Stimulated activated CD4-positive, alpha-beta T cell treated with anti-CD3 and anti-CD28 coated beads, Interleukin-15, amount 100 ng/mL, for 24 hours (primary cell): ENCODE measurements around the gene ASRGL1.
"Not testable (repeated sequence)": the region's sequence is repeated elsewhere in the genome, so short reads cannot be mapped to it uniquely, and the experiment has no call there.

Experiments
- DNase-seq: peaks from one replicate; pipeline ENCODE4 v3.0.0-alpha.2; 2020

Gene ASRGL1

DNA sequence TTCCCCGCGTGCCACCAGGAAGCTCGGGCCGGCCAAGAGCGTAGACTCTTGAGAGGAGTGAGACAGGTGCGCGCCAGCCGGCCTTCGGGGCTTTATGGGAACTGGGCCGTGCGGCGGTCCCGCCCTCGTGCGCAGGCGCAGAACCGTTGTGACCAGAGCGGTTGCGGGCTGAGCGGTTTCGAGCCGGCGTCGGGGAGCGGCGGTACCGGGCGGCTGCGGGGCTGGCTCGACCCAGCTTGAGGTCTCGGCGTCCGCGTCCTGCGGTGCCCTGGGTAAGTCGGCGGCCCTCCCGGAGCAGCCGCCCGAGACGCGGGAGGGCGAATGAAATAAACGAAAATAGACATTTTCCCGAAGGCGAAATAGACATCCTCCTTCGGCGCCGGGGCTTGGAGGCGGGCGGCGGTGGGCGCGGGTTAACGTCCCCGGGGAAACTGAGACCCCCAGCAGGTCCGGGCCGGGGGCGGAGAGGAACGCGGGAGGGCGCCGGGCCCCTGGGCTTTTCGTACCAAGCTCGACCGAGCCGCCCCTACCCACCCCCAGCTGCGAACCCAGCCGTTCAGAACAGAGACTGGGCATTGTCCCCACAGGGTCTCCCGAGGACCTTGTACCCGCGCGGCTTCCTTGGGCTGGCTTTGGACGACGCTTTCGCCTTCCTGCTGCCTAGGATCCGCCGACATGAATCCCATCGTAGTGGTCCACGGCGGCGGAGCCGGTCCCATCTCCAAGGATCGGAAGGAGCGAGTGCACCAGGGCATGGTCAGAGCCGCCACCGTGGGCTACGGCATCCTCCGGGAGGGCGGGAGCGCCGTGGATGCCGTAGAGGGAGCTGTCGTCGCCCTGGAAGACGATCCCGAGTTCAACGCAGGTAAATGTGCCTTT is at the start of gene ASRGL1:
Gene ASRGL1, plus strand, starts transcription at position 146 of the 879 bp plus-strand sequence. Its CDS starts 530 bp downstream, at position 676.
- peak; percentile 87 for DNase-seq

DNA sequence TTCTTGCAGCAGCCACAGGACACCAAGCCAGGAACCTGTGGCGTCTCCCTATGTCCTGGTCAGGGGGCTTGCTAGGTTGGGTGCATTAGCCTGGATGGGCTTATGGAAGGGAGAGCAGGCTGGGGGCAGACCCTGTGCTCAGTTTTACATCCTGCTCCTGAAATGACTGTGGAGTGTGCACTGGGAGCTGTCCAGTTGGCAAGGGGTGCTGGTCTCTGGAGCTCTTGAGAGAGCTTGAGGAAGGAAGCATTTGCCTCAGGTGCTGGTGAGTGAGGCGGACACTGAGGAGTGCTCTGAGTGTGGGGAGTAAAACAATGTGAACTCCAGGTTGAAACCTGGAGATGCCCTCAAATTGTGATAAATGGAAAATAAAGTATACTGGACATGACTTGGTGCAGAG is 41.7 kb upstream of the ASRGL1 start:
- DNase-seq, result no peak

DNA sequence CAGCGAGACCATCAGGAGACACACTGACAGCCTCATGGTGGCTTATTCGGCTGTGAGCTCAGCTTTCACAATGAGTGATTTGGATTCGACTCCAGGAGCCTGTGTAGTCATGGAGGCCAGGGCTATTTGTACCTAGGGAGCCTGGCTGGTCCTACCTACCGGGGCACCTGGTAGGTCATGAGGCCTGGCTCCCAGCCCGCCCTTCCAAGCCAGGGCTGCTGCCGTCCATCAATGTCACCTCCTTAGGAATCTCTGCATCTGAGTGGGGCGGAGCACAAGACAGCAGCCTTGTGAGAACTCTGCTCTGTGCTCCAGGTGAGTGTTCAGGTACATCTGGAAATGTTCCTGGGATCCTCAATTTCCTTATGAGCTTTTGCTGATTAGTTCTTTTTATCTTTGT is 38.3 kb upstream of the ASRGL1 start, which contains the start of gene SCGB1D4:
Gene SCGB1D4, minus strand, starts transcription at position 101 of the 400 bp plus-strand sequence. Its CDS starts 65 bp downstream, at position 36.
- no peak for DNase-seq

DNA sequence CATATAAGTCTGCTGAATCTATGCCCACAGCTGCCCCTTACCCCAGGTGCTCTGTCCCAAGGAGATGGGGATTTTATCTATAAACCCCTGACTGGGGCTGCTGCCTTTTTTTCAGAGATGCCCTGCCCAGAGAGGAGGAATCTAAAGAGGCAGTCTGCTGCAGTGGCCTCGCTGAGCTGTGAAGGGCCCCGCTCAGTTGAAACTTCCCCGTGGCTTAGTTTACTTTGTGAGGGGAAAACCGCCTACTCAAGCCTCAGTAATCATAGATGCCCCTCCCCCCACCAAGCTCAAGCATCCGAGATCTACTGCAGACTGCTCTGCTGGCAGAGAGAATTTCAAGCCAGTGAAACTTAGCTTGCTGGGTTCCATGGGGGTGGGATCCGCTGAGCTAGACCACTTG is 31.0 kb upstream of the ASRGL1 start:
- DNase-seq, result no peak

DNA sequence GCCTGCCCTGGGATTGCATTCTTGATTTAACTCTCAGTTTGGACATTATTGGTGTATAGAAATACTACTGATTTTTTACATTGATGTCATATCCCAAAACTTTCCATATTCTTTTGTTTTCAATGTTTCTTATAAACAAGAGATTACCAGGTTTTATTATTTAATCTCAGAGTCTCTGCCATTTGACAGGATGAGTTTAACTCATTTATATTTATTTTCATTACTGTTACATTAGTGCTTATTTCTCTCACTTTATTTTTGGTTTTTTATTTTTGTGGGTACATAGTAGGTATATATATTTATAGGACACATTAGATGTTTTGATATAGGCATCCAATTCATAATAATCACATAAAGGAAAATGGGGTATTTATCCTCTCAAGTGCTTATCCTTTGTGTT is 29.3 kb upstream of the ASRGL1 start:
- DNase-seq, result no peak

DNA sequence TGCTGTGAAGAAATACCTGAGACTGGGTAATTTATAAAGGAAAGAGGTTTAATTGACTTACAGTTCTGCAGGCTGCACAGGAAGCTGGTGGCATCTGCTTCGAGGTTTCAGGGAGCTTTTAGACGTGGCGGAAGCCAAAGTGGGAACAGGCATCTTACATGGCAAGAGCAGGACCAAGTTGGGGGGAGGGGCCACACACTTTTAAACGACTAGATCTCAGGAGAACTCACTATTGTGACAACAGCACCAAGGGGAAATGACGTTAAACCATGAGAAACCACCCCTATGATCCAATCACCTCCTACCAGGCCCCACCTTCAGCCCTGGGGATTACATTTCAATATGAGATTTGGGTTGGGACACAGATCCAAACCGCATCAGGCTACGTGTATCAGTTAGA is 27.3 kb upstream of the ASRGL1 start:
- DNase-seq, result no peak

DNA sequence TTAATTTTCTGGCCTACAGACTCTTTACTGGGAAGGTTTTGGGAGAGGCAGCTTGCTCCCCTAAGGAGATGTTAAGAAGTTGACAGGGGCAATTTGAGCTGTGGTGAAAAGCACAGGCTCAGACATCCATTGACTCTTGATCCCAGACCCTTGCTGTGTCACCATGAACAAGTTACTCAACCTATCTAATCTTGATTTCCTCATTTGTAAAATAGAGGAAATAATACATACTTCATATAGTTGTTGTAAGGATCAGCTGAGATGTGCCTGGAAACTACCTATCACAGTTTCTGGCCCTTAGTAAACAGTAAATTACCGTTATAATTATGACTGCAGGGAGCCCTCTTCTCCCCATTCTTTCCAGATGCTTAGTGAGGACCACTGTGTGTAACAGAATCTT is 21.8 kb upstream of the ASRGL1 start:
- DNase-seq, result no peak

DNA sequence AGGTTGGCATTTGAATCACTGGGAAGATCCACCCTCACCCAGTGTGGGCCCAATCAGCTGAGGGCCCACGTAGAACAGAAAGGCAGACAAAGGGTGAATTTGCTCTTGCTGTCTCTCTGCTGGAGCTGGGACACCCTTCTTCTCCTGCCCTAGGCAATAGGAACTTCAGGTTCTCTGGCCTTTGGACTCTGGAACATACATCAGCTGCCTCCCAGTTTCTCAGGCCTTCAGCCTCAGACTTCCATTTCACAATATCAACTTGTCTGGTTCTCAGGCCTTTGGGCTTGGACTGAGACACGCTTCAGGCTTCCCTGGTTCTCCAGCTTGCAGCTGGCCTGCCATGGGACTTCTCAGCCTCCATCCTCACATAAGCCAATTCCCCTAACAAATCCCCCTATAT is 14.7 kb upstream of the ASRGL1 start:
- no peak for DNase-seq

DNA sequence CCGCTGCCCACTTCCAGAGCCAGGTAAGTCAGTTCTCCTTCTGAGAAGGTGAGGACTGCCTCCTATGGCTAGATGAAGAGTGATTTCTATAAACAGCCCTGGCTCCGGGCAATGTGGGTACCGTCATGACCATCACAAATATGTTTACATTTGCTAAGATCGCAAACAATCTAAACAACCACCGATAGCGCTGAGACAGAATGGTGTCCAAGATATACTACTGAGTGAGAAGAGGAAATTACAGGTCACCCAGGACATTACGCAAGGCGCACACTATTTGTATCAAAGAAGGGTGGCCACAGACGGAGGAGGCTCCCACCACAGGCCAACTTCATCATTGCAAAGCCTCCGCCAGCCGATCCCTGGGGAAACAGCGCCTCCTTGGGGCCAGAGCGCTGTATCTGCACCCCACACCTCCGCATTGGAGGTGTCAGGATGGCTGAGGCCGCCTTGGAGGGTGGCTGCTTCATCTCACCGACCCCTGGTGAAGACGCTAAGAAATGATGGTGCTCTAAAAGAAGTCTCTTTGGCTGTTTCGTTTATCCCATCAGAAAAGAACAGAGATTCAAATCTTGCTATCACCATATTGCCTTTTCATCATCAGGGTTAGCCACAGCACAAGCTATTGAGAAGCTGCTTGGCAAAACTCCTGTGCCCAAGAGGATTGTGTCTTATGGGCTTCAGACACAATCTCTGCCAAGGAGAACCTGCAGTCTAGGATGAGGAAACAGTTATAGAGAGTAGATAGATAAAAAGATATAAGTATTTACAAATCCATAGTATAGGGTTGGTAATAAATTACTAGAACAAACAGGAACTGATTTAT is 12.3 kb upstream of the ASRGL1 start:
- peak; percentile 81 for DNase-seq

DNA sequence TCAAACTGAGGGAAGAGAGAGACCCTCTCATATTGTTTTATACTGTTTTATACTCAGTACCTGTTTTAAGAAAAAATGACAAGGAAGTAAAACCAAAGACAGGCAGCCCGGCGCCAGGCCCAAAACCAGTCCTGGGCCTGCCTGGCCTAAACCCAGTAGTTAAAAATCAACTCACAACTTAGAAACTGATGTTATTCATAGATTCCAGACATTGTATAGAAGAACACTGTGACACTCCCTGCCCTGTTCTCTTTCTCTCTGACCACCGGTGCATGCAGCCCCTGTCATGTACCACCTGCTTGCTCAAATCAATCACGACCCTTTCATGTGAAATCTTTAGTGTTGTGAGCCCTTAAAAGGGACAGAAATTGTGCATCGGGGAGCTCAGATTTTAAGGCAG is 11.5 kb upstream of the ASRGL1 start:
- not testable (repeated sequence) for DNase-seq

DNA sequence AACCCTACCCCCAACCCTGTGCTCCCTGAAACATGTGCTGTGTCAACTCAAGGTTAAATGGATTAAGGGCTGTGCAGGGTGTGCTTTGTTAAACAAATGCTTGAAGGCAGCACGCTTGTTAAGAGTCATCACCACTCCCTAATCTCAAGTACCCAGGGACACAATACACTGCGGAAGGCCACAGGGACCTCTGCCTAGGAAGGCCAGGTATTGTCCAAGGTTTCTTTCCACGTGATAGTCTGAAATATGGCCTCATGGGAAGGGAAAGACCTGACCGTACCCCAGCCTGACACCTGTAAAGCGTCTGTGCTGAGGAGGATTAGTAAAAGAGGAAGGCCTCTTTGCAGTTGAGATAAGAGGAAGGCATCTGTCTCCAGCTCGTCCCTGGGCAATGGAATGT is 10.5 kb upstream of the ASRGL1 start:
- not testable (repeated sequence) for DNase-seq

DNA sequence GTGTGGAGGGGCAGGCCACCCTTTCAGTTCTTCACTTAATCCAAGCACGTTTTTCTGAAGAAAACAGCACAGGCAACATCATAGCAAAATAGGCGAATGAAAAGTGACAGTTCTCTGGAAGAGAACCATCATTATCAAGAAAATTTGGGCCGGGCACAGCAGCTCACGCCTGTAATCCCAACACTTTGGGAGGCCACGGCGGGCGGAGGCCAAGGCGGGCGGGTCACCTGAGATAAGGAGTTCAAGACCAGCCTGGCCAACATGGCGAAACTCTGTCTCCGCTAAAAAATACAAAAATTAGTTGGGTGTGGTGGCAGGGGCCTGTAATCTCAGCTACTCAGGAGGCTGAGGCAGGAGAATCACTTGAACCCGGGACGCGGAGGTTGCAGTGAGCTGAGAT is 9.7 kb upstream of the ASRGL1 start:
- DNase-seq, result not testable (repeated sequence)

DNA sequence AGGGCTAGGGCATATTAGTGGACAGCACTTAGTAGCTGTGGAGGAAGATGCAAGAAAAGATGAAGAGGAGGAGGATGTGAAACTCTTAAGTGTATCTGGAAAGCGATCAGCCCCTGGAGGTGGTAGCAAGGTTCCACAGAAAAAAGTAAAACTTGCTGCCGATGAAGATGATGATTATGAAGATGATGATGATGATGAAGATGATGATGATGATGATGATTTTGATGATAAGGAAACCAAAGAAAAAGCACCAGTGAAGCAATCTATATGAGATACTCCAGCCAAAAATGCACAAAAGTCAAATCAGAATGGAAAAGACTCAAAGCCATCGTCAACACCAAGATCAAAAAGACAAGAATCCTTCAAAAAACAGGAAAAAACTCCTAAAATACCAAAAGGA is 6.0 kb upstream of the ASRGL1 start:
- DNase-seq, result not testable (repeated sequence)

DNA sequence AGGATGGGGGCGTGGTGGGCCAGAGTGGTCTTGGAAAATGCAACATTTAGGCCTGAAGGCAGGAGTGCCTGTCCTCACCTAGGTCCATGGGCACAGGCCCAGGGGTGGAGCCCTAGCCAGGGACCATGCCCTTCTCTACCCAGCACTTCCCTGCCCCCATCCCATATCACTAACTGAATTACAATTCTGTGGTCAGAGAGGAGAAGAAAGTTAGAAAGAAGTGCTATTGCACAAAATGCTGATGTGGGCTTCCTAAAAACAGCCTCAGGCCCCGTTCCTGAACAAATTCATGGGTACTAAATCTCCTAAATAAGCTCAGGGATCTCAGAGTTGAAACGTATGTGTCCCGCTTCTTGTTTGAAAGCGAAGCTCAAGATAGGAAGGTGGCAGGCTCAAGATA is 3.5 kb upstream of the ASRGL1 start:
- no peak for DNase-seq

DNA sequence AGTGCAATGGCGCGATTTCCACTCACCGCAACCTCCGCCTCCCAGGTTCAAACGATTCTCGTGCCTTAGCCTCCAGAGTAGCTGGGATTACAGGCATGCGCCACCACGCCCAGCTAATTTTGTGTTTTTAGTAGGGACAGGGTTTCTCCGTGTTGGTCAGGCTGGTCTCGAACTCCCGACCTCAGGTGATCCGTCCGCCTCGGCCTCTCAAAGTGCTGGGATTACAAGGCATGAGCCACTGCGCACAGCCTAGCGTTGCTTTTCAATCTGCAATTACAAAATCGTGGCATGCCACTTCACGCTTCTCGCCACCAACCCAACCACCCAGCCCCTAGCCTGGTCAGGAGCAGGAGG is 322 bp upstream of the ASRGL1 start:
- DNase-seq, result not testable (repeated sequence)

DNA sequence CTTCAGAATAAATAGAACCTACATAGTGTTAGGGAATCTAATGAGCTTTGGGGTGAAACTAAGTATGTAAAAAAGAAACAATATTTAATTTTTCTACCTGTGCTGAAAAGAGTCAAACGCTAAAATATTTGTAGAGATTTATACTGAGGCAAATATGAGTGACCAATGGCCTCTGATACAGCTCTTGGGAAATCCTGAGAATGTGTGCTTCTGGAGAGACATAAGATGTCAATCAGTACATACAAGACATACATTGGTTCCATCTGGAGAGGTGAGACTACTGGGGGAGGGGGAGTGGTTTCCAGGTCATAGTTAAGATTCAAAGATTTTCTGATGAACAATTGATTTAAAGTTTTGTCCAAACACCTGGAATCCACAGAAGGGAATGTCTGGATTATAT is 970 bp downstream of the ASRGL1 start:
- DNase-seq, result no peak

DNA sequence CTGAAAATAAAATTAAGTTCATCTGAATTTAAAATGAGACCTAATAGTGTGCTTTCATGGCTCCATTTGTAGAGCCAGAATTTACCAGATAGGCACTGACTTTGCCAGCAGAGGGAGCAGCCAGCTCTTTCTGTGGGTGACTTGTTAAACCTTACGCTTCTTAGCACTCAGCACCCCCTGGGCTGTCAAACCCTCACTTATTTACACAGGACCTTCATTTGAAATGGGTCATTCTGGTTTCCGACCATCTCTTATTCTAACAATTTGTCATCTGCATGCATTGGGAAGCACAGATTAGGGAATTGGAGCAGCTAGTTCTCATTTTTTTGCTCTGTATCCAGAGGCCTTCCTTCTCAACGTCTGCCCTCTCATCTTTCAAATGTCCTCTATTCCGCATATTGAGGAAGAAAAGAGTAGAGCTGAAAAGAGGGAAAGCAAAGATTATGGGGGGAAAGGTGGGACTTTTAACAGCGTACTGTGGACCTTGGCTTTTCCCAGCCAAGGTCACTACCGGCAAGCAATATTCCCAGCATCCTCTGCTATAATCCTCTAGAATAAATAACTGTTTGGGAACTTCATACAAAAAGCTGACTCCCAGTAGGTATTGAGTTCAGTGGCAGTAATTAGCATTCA is 3.1 kb downstream of the ASRGL1 start:
- DNase-seq, result peak; percentile 66

DNA sequence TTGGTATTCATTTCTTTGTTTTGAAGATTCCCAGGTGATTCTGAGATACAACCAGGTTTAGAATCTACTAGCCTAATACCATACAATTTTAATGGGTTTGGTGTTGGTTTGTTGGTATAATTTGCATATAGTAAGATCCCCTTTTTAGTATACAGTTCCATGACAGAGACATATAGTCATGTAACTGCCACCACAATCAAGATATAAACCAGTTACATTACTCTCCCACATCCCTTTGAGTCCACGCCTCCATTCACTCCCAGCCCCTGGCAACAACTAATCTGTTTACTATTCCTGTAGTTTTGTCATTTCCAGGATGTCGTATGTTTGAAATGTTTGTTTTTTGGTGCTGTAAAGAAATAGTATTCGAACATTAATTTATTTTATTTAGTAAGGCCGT is 4.3 kb downstream of the ASRGL1 start:
- no peak for DNase-seq

DNA sequence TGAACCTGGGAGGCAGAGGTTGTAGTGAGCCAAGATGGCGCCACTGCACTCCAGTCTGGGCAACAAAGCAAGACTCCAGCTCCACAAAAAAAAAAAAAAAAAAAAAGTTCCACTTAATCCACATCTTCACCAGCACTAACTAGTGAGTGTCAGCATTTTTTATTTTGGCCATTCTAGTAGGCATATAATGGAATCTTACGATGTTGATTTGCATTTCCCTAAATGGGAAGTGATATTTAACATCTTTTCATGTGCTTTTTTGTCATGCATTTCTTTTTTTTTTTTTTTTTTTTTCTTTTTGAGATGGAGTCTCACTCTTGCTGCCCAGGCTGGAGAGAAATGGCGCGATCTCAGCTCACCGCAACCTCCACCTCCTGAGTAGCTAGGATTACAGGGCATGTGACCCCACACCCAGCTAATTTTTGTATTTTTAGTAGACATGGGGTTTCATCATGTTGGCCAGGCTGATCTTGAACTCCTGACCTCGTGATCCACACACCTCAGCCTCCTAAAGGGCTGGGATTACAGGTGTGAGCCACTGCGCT is 6.5 kb downstream of the ASRGL1 start:
- DNase-seq, result not testable (repeated sequence)

DNA sequence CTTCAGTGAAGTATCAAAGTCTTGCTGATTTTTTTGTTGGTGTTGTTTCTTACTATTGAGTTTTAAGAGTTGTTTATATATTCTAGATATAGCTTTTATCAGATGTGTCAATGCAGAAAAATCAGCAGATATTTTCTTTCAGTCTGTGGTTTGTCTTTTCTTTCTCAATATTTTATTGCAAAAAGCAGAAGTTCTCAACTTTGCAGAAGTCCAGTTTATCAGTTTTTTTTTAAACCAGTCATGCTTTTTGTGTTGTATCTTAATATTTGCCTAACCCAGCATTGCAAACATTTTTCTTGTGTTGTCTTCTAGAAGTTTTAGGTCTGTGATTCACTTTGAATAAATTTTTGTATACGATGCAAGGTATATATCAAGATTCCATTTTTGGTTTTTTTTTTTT is 7.0 kb downstream of the ASRGL1 start:
- DNase-seq, result no peak

DNA sequence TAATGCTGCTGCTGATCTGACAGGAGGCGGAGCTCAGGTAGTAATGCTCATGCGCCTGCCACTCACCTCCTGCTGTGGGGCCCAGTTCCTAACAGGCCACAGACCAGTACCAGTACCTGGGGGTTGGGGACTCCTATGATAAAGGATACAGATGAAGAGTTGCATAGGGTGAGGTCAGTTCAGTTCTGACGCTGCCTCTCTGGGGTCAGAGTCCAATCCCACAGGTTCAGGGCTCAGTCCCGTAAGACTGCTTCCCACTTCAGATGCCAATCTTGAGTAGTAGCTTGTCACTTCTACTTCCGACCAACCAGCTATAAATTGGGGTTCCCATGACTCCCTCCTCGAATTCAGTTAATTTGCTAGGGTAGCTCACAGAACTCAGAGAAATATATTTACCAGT is 8.6 kb downstream of the ASRGL1 start:
- no peak for DNase-seq

DNA sequence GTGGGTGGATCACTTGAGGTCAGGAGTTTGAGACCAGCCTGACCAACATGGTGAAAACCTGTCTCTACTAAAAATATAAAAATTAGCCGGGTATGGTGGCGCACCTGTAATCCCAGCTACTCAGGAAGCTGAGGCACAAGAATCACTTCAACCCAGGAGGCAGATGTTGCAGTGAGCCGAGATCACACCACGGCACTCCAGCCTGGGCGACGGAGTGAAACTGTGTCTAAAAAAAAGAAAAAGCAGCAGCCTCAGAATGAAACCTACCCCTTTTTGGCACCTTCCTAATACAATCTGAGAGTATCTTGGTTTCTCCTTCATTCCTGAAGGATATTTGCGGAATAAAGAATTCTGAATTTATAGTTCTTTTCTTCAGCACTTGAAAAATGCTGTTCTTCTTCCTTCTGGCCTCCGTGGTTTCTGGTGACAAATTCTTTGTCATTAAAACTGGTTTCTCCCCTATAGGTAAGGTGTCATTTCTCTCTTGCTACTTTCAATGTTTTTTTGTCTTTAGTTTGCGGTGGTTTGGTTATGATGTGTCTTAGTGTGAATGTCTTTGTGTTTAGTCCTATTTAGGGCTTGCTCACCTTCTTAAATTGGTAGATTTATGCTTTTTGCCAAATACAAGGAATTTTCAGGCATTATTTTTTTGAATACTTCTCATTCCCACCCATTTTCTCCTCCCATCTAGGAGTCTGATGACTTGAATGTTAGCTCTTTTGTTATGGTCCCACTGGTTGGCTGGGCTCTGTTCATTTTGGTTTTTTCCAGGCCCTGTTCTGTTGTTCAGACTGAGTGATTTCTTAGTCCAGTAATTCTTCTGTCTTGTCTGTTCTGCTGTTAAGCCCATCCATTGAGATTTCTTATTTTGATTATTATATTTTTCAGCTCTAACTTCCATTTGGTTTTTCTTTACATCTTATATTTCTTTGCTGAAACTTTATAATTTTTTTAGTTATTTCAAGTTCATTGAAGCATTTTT is 15.4 kb downstream of the ASRGL1 start:
- no peak for DNase-seq
